K562 (cell line): Measurements from ENCODE around the gene TMEM131L.

ENCODE experiments used
- BHLHE40 ChIP-seq: IDR thresholded peaks from 2 replicates; pipeline ENCODE4 v1.6.1; 2011; ENCODE audit warnings: low read length, improper control_type of control experiment
- CTCF ChIP-seq, 3 experiments: IDR thresholded peaks in 2 of 3; conservative IDR thresholded peaks in 1 of 3; 2 replicates each; pipeline ENCODE4 v1.5.1; 2011 to 2012; ENCODE audit warnings: low read length in 3 of 3, mild to moderate bottlenecking in 3 of 3, control low read depth in 2 of 3, improper control_type of control experiment in 1 of 3, inconsistent platforms in 1 of 3, low read depth in 1 of 3, mixed read lengths in 1 of 3, moderate library complexity in 1 of 3; ENCODE audit not compliant: insufficient read depth in 2 of 3
- HDAC2 ChIP-seq: fragments of 450-650 bp; IDR thresholded peaks from 2 replicates; pipeline ENCODE4 v1.6.1; 2016; ENCODE audit warnings: mild to moderate bottlenecking
- IRF1 ChIP-seq: sonication (generic); formaldehyde crosslinking; IDR thresholded peaks from 2 replicates; pipeline ENCODE4 v1.8.0; 2022; ENCODE audit warnings: missing genetic modification reagents, mild to moderate bottlenecking, borderline replicate concordance
- KLF1 ChIP-seq: fragments of 450-650 bp; IDR thresholded peaks from 2 replicates; pipeline ENCODE4 v1.6.1; 2016; ENCODE audit warnings: missing genetic modification characterization, missing compliant biosample characterization
- POLR2AphosphoS5 ChIP-seq: IDR thresholded peaks from 2 replicates; pipeline ENCODE4 v1.6.1; 2011; ENCODE audit warnings: mild to moderate bottlenecking, low read depth, low read length, moderate library complexity; ENCODE audit not compliant: control insufficient read depth, insufficient read depth
- SRF ChIP-seq, 2 experiments: fragments of 250-450, 450-650 bp in 1 of 2; sonication (Bioruptor Pico) in 1 of 2; sonication (generic) in 1 of 2; formaldehyde crosslinking; IDR thresholded peaks; 2 replicates each; pipeline versions ENCODE4 v1.5.0 to v1.5.1; 2020 to 2022; ENCODE audit warnings: mild to moderate bottlenecking in 1 of 2, missing genetic modification reagents in 1 of 2
- ZBTB33 ChIP-seq: sonication (generic); formaldehyde crosslinking; IDR thresholded peaks from 2 replicates; pipeline ENCODE4 v1.8.1; 2023; ENCODE audit warnings: mild to moderate bottlenecking, missing genetic modification reagents
- ZNF140 ChIP-seq: fragments of 250-450 bp; sonication (Bioruptor Pico); IDR thresholded peaks from 2 replicates; pipeline ENCODE4 v1.8.0; 2021; ENCODE audit warnings: moderate library complexity, mild to moderate bottlenecking, inconsistent platforms
- ZNF280A ChIP-seq: fragments of 450-650 bp; IDR thresholded peaks from 2 replicates; pipeline ENCODE4 v1.6.1; 2018; ENCODE audit warnings: mild to moderate bottlenecking, low read depth; ENCODE audit not compliant: partially characterized antibody

GRCh38 chr4:153603835-153604234 lies 137.7 kb downstream of the TMEM131L start:
- TF ChIP-seq ZNF140 (CRISPR knock-in tag) (no peak), KLF1 (tag) (no peak), ZNF280A (no peak), ZBTB33 (no peak), HDAC2 (no peak), SRF (CRISPR knock-in tag; IDR thresholded peaks at IDR 0.05) (no peak), BHLHE40 (no peak), CTCF (IDR thresholded peaks at IDR 0.05 in 2 of 3, conservative IDR thresholded peaks at IDR 0.05 in 1 of 3; ENCODE audit: insufficient read depth in 2 of 3, low read depth in 1 of 3, low read length in 3 of 3) (no peak), IRF1 (CRISPR knock-in tag) (no peak), POLR2AphosphoS5 (no peak)
